ENCODE measurements around the gene RNF44.

Gene RNF44

DNA sequence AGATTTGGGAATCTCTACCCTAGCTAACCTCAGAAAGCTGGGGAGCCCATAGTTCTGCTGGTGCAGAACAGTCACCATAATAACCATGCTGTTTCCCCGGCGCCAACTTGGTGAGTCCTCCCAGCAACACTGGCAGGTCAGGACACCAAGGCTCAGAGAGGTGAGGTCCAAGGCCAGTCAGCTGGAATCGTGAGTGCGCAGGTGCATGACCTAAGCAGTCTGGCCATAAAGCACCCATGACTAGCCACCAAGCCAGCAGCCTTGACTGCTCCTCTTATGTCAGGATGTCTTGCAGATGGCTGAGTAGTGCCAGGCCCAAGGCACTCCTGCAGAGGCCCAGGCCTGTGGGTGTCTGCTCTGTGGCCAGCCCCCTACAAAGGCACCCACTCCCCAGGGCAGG is 2.6 kb downstream of the RNF44 start:
- DNase-seq: no peak

- DNase-seq: peak; percentile 66
Measured at GRCh38 chr5:176533894-176534611, 3.1 kb downstream of the RNF44 start.

GRCh38 chr5:176533390-176533789 is 3.8 kb downstream of the RNF44 start:
- DNase-seq: no peak

GRCh38 chr5:176532795-176533194 is 4.4 kb downstream of the RNF44 start:
- DNase-seq: no peak

- DNase-seq: no peak
Measured at GRCh38 chr5:176531902-176532493, 5.2 kb downstream of the RNF44 start.

GRCh38 chr5:176530983-176531901 is 6.0 kb downstream of the RNF44 start:
- DNase-seq: no peak

DNA sequence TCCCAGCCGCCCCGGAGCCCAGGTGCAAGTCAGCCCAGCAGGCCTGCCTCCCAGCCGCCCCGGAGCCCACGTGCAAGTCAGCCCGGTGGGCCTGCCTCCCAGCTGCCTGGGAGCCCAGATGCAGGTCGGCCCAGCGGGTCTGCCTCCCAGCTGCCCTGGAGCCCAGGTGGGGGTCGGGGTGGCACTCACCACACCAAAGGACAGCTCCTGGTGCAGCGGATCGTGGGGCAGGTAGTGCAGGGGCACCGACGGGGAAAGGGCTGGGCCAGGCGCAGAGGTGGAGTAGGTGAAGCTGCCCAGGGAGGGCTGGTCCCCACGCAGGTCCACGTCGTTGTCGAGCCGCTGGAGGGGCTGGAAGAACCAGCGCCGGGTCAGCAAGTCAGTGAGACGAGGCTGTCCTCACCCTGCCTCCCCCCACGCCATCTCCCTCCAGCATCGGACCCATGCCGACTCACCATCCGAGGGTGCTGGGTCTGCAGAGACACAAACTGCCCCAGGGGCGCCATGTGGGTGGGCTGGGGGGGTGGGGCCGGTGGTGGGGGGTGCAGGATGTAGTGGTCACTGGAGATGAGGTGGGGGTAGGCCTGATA is 6.7 kb downstream of the RNF44 start:
- DNase-seq: no peak

DNA sequence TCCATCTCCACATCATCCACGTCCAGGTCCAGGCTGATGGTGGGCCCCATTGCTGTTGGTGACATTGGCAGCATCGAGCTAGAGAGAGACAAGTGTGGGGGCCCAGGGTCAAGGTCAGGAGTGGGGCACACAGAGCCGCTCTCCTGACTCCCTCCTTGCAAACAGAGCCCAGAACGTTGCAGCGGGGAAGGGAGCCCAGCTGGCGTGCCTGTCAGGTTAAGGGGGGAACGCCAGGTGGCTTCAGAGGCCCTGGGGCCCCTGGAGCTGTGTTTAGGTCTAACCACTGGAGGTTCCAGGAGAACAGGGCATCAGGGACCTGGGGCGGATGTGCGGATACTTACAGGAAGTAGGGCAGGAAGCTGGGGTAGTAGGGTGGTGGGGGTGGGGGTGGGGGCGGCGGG is 7.5 kb downstream of the RNF44 start:
- peak; percentile 76 for DNase-seq

DNA sequence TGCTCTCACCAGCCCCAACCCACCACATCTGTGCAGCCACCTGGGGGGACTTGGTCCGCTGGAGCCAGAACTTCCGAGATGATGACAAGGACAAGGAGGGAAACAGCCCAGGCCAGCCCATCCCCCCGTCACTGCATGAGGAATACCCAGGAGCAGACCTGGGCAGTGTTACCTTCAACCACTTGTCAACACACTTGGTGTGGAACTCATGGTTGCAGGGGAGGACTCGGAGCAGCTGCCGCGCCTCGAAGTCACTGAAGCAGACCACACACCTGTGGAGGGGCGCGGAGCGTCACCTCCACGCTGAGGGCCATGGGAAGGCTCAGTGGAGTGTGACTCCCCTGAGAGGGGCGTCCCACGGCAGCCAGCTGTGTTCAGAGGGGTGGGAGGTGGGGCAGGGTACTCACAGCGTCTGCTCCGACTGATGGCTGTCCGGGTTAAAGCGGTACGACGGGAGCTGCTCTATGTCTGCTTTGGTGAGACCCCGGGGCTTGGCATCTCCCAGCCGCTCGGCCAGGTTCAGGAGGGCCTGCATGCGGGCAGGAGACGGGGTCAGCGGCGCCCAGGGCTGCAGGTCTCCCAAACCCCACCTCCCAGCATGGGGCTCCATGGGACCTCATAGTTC is 8.0 kb downstream of the RNF44 start:
- no peak for DNase-seq

GRCh38 chr5:176528761-176529115 is 8.5 kb downstream of the RNF44 start:
- no peak for DNase-seq

- DNase-seq: no peak
Measured at GRCh38 chr5:176528301-176528700, 8.9 kb downstream of the RNF44 start.

- no peak for DNase-seq
Measured at GRCh38 chr5:176527246-176528222, 9.7 kb downstream of the RNF44 start.

DNA sequence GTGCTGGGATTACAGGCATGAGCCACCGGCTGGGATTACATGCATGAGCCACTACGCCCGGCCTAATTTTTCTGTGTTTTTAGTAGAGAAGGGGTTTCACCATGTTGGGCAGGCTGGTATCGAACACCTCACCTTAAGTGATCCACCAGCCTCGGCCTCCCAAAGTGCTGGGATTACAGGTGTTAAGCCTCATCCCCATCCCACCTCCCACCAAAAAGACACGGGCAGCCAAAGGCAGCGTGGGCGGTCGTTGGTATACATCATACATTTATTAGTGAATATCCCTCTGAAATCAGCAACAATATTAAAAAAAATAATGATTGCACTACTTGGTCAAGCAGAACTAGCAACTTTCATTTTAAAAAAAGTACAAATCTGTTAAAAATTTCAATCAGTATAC is 10.7 kb downstream of the RNF44 start:
- DNase-seq: no peak

GRCh38 chr5:176525677-176526076 is 11.5 kb downstream of the RNF44 start:
- no peak for DNase-seq

DNA sequence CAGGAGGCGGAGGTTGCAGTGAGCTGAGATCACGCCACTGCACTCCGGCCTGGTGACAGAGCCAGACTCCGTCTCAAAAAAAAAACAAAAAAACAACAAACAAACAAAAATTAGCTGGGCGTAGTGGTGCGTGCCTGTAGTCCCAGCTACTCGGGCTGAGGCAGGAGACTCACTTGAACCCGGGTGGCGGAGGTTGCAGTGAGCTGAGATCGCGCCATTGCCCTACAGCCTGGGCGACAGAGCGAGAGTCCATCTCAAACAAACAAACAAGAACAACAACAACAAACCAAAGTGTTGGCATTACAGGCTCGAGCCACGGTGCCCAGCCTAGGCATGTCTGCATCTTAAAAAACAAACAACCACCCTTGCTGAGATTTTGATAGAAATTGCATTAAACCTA is 12.2 kb downstream of the RNF44 start:
- no peak for DNase-seq

GRCh38 chr5:176524138-176524537 is 13.1 kb downstream of the RNF44 start:
- DNase-seq: no peak

GRCh38 chr5:176521699-176522263 is 15.4 kb downstream of the RNF44 start:
- no peak for DNase-seq

- DNase-seq: no peak
Measured at GRCh38 chr5:176521286-176521685, 15.9 kb downstream of the RNF44 start.

GRCh38 chr5:176519810-176520720 is 17.1 kb downstream of the RNF44 start:
- no peak for DNase-seq

- no peak for DNase-seq
Measured at GRCh38 chr5:176517053-176517661, 20.0 kb downstream of the RNF44 start.
